ENCODE measurements around the gene OPA1.
A peak's percentile ranks its signal among the peaks of the same experiment; 100 is the strongest.

OPA1 gene

GRCh38 chr3:193710286-193711165 lies 117.5 kb downstream of the OPA1 start:
- DNase-seq (ENCODE audit: low read depth), result no peak

- DNase-seq (ENCODE audit: low read depth), result no peak
Observed at GRCh38 chr3:193711166-193711485, 118.1 kb downstream of the OPA1 start.

GRCh38 chr3:193711523-193711963 lies 118.5 kb downstream of the OPA1 start:
- no peak for DNase-seq (ENCODE audit: low read depth)

DNA sequence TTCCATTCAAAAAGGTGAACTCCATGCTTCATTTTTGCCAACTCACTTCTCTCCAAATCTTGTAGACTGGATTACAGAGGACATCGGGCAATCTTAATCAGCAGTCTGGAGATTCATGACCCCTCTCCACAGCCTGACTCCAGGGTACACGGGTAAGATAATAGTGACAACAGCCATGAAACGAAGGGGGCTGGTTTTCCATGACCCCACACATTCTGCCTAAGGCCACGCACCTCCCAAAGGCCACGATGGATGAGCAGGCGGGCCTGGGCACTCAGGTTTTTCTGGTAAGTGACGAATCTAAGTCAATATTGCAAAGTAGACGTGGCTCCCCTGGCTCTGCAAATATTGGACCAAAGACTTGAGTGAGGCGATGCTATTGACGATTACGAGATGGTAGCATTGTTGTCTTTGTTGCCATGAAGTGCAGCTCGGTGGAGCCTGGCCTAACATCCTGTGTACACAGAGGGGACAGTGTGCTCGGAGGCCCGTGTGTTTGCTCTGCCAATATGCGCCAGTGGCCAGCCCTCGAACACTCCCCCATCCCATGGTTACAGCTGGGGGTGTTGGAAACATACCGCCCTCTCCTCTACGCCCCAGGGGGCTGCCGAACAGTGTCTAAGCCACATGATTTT lies 119.1 kb downstream of the OPA1 start:
- DNase-seq (ENCODE audit: low read depth), result no peak

DNA sequence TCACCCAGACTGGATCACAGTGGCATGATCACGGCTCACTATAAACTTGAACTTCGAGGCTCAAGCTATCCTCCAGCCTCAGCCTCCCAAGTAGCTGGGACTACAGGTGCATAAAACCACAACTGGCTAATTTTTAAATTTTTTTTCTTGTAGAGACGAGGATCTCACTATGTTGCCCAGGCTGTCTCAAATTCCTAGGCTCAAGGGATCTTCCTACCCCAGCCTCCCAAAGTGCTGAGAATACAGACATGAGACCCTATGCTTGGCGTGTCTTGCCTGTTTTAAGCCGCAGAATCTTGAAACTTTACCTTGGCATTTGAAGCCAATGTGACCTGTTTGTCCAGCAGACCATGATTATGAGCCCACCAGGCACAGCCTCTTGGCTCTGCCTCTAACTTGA lies 119.9 kb downstream of the OPA1 start:
- no peak for DNase-seq (ENCODE audit: low read depth)

GRCh38 chr3:193714523-193715137 lies 121.6 kb downstream of the OPA1 start:
- DNase-seq (ENCODE audit: low read depth), result no peak

- no peak for DNase-seq (ENCODE audit: low read depth)
Observed at GRCh38 chr3:193716150-193716549, 123.1 kb downstream of the OPA1 start.

DNA sequence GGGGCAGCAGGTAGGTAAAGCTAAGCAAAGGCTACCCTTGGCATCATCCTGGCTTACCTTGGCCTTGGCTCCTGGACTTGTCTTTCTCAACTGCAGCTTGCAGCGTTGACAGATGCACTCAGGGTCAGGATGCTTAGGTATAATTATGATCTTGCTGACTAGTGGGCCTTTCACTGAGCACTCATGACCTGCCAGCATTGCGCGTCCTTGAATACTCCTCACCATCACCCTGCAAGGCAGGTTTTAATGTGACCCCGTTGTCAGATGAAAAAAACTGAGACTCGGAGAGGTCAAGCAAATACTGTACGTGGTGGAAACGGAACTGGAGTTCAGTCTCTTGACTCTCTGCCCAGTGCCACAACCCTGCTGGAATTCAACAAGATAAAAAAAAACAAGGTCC lies 126.7 kb downstream of the OPA1 start:
- DNase-seq (ENCODE audit: low read depth), result no peak

DNA sequence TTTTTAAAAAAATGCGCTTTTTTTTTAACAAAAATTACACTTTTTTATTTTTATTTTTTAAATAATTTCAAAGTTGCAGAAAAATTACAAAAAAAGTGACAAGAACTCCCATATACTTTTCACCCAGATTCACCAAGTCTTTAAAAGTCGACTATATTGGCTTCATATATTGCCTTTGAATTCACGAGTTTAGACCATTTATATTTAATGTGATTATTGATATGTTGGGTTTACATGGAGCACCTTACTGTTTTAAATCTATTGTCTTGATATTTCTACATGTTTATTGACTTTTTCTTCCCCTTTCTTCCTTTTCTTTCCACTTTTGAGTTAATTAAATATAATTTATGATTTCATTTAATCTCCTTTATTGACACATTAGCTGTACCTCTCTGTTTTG lies 127.2 kb downstream of the OPA1 start:
- no peak for DNase-seq (ENCODE audit: low read depth)

DNA sequence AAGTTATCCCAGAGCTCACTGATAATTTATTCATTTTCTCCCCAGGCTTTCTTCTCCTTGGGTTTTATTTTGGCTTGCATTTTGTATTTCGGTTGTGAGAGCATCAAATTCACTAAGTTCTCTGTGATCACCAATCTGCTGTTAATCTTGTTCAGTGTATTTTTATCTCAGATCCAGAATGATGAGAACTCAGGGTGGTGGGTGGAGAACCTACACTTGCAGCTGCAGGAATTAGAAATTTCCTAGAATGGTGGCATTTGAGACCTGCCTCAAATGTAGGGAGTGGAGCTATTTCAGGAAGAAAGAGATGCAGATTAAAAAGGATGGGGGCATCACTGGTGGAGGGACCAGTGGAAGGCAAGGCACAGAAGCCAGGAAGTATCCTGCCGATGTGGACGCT lies 129.6 kb downstream of the OPA1 start:
- DNase-seq (ENCODE audit: low read depth), result no peak

- DNase-seq (ENCODE audit: low read depth), result no peak
Observed at GRCh38 chr3:193727089-193727488, 134.1 kb downstream of the OPA1 start.

- DNase-seq (ENCODE audit: low read depth), result no peak
Observed at GRCh38 chr3:193728429-193729087, 135.6 kb downstream of the OPA1 start.

DNA sequence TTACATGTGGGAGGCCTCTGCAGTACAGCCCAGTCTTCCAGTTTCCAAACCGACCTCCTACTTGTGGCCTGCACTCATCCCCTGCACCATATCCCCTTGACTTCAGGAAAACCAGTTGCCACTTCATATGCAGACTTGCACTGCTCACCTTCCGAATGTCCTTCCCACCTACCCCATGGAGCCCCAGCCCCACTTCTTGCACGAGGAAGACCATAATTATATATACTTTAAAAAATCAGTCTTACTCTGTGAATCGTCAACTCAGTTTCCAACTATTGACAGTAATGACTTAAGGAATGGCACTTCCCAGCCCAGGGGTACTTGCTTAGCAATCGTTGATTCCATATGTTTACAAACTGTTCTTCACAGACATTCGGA lies 136.1 kb downstream of the OPA1 start:
- DNase-seq (ENCODE audit: low read depth), result no peak

- no peak for DNase-seq (ENCODE audit: low read depth)
Observed at GRCh38 chr3:193729601-193730000, 136.6 kb downstream of the OPA1 start.

- DNase-seq (ENCODE audit: low read depth), result no peak
Observed at GRCh38 chr3:193730511-193730910, 137.5 kb downstream of the OPA1 start.

- no peak for DNase-seq (ENCODE audit: low read depth)
Observed at GRCh38 chr3:193730976-193731375, 138.0 kb downstream of the OPA1 start.

- DNase-seq (ENCODE audit: low read depth), result no peak
Observed at GRCh38 chr3:193731656-193732055, 138.6 kb downstream of the OPA1 start.

- DNase-seq (ENCODE audit: low read depth), result peak; percentile 57
Observed at GRCh38 chr3:193732391-193732790, 139.4 kb downstream of the OPA1 start.

DNA sequence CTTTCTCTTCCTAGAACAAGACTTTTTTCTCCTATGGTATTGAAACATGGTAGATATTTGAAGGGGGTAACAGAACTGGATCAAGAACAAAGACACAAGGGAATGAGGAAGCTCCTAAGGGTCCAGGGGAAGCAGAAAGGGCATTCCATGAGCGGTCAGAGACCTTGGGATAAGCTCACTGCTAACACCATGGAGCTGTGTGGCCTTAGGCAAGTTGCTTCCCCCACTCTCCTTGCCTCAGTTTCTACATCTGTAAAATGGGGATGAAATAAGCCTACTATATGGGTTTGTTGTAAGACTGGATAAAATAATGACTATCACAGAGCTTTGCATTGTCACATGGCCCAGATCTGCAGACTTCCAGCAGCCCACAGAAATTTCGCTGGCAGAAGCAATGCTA lies 139.8 kb downstream of the OPA1 start:
- no peak for DNase-seq (ENCODE audit: low read depth)

DNA sequence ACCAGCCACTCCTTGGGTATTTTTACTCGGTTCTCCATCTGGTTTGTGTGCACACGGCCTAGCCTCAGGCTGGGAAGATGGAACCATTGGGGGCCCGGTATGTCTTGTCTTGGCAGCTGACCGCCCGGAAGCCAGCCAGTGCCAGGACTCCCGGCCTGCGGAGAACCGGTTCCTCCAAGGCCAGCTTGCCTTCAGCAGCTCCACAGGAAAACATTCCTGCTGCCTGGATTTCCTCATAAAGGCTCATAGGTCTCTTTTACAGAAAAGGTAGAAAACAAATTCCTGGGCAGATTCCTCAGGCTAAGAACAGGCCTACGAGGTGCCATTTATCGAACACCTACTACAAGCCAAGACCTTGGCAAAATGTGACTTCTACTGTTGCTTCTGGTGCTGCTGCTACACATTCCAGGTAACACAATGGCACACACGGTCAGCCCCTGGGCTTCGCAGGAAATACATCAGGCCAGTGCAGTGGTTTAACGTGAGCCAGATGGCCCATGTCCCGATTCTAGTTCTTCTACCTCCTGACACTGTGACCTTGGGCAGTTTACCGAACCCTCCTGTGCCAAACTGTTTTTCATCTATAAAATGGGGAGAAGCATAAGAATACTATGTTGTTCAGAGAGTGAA lies 141.8 kb downstream of the OPA1 start:
- DNase-seq (ENCODE audit: low read depth), result no peak

- no peak for DNase-seq (ENCODE audit: low read depth)
Observed at GRCh38 chr3:193735850-193736249, 142.8 kb downstream of the OPA1 start.

DNA sequence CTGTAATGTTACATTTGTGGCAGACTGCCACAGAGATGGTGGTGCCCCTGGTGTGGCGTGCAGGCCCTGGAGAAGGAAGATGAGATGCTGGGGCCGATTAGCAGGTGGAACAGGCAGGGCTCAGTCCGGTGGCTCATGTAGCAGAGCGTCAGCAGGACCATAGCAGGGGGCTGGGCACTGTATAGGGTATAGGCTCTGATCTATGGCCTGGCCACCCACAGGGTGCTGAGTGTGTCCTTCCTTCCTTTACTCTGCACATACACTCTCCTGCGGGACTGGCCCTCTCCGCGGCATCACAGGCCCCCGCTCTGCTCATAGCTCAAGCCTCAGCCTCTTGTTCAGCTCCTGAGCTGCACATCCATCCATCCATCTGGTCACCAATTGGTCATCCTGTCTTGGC lies 143.6 kb downstream of the OPA1 start:
- DNase-seq (ENCODE audit: low read depth), result no peak

Measured in amniotic epithelial cell (primary cell).